Measurements from ENCODE around the gene FKBP1A. TPM values are rescaled to one million over a fixed set of nuclear protein-coding genes. Genes with fewer than 3 reads are reported as not detected.

Gene FKBP1A
- total and polyA plus RNA-seq, 2 donors: 96.6 to 253 TPM

- H3K27ac ChIP-seq (ENCODE audit: low read depth): no peak overlapping the region
- 23% methylated on average over 15 of the region's 15 CpGs for WGBS
- H3K4me1 ChIP-seq (ENCODE audit: insufficient read depth): no peaks in the 10 kb centered on the region
- no peak for DNase-seq (ENCODE audit: extremely low spot score)
- no peaks in the 10 kb centered on the region for H3K36me3 ChIP-seq (ENCODE audit: insufficient read depth)
- peak overlapping the region; percentile 77 for H3K4me3 ChIP-seq (ENCODE audit: low read depth, low read length)
Measured at GRCh38 chr20:1324598-1325172, 68.2 kb downstream of the FKBP1A start.

GRCh38 chr20:1323830-1324597, 68.8 kb downstream of the FKBP1A start:
- WGBS: 80% methylated on average over 12 of the region's 12 CpGs
- H3K4me1 ChIP-seq (ENCODE audit: insufficient read depth): no peaks in the 10 kb centered on the region
- H3K36me3 ChIP-seq (ENCODE audit: insufficient read depth): no peaks in the 10 kb centered on the region
- no peak overlapping the region for H3K27ac ChIP-seq (ENCODE audit: low read depth)
- no peak for DNase-seq (ENCODE audit: extremely low spot score)
- no peak overlapping the region for H3K4me3 ChIP-seq (ENCODE audit: low read depth, low read length)

GRCh38 chr20:1323256-1323655, 69.6 kb downstream of the FKBP1A start:
- no peak overlapping the region for H3K4me3 ChIP-seq (ENCODE audit: low read depth, low read length)
- no peaks in the 10 kb centered on the region for H3K36me3 ChIP-seq (ENCODE audit: insufficient read depth)
- no peaks in the 10 kb centered on the region for H3K4me1 ChIP-seq (ENCODE audit: insufficient read depth)
- H3K27ac ChIP-seq (ENCODE audit: low read depth): no peak overlapping the region
- DNase-seq (ENCODE audit: extremely low spot score): no peak
- WGBS: 76% methylated on average over 6 of the region's 6 CpGs

GRCh38 chr20:1322511-1323245, 70.2 kb downstream of the FKBP1A start:
- 56% methylated on average over 11 of the region's 11 CpGs for WGBS
- Histone ChIP-seq H3K4me3 (ENCODE audit: low read depth, low read length) (no peak overlapping the region), H3K36me3 (ENCODE audit: insufficient read depth) (no peaks in the 10 kb centered on the region), H3K27ac (ENCODE audit: low read depth) (no peak overlapping the region), H3K4me1 (ENCODE audit: insufficient read depth) (no peaks in the 10 kb centered on the region)
- DNase-seq (ENCODE audit: extremely low spot score): no peak

- WGBS: 38% methylated on average over 4 of the region's 4 CpGs
- H3K27ac ChIP-seq (ENCODE audit: low read depth): no peak overlapping the region
Measured at GRCh38 chr20:1321654-1321939, 71.3 kb downstream of the FKBP1A start.

GRCh38 chr20:1320902-1321653, 71.8 kb downstream of the FKBP1A start:
- Histone ChIP-seq H3K27ac (ENCODE audit: low read depth) (no peak overlapping the region), H3K4me1 (ENCODE audit: insufficient read depth) (no peaks in the 10 kb centered on the region), H3K36me3 (ENCODE audit: insufficient read depth) (no peaks in the 10 kb centered on the region), H3K4me3 (ENCODE audit: low read depth, low read length) (no peak overlapping the region)
- WGBS: 72% methylated on average over 17 of the region's 17 CpGs
- no peak for DNase-seq (ENCODE audit: extremely low spot score)

More at GRCh38 chr20:1321654-1321939, 71.3 kb downstream of the FKBP1A start:
- DNase-seq (ENCODE audit: extremely low spot score): no peak
- Histone ChIP-seq H3K4me1 (ENCODE audit: insufficient read depth) (no peaks in the 10 kb centered on the region), H3K36me3 (ENCODE audit: insufficient read depth) (no peaks in the 10 kb centered on the region), H3K4me3 (ENCODE audit: low read depth, low read length) (no peak overlapping the region)

GRCh38 chr20:1320016-1320415, 72.8 kb downstream of the FKBP1A start:
- Histone ChIP-seq H3K27ac (ENCODE audit: low read depth) (no peak overlapping the region), H3K36me3 (ENCODE audit: insufficient read depth) (no peaks in the 10 kb centered on the region), H3K4me3 (ENCODE audit: low read depth, low read length) (no peak overlapping the region), H3K4me1 (ENCODE audit: insufficient read depth) (no peaks in the 10 kb centered on the region)
- no peak for DNase-seq (ENCODE audit: extremely low spot score)
- 89% methylated on average over 6 of the region's 6 CpGs for WGBS

- WGBS: 88% methylated on average over 4 of the region's 4 CpGs
- no peak overlapping the region for H3K4me3 ChIP-seq (ENCODE audit: low read depth, low read length)
- no peak overlapping the region for H3K27ac ChIP-seq (ENCODE audit: low read depth)
- H3K36me3 ChIP-seq (ENCODE audit: insufficient read depth): no peaks in the 10 kb centered on the region
- no peaks in the 10 kb centered on the region for H3K4me1 ChIP-seq (ENCODE audit: insufficient read depth)
- DNase-seq (ENCODE audit: extremely low spot score): no peak
Measured at GRCh38 chr20:1319462-1319861, 73.4 kb downstream of the FKBP1A start.

- H3K36me3 ChIP-seq (ENCODE audit: insufficient read depth): no peaks in the 10 kb centered on the region
- no peak overlapping the region for H3K4me3 ChIP-seq (ENCODE audit: low read depth, low read length)
- no peak overlapping the region for H3K27ac ChIP-seq (ENCODE audit: low read depth)
- H3K4me1 ChIP-seq (ENCODE audit: insufficient read depth): no peaks in the 10 kb centered on the region
- no peak for DNase-seq (ENCODE audit: extremely low spot score)
- 76% methylated on average over 4 of the region's 4 CpGs for WGBS
Measured at GRCh38 chr20:1319051-1319450, 73.8 kb downstream of the FKBP1A start.

Other genes with a start within 250 kb of the FKBP1A start
- gene TMEM74B, start 208.1 kb downstream of the FKBP1A start, total RNA-seq: 0.53 TPM
- 0.42 TPM for gene TMEM74B, start 208.1 kb downstream of the FKBP1A start, polyA plus RNA-seq
- gene C20orf202, start 189.6 kb downstream of the FKBP1A start, total RNA-seq: 0.21 TPM
- gene C20orf202, start 189.6 kb downstream of the FKBP1A start, polyA plus RNA-seq: 0.09 TPM
- gene RAD21L1, start 167.0 kb downstream of the FKBP1A start, total RNA-seq: not detected
- not detected for gene RAD21L1, start 167.0 kb downstream of the FKBP1A start, polyA plus RNA-seq
- gene SNPH, start 126.8 kb downstream of the FKBP1A start, total RNA-seq: 3.5 TPM
- gene SNPH, start 126.8 kb downstream of the FKBP1A start, polyA plus RNA-seq: 7.3 TPM
- 1.9 TPM for gene SDCBP2, start 63.9 kb downstream of the FKBP1A start, total RNA-seq
- 12.7 TPM for gene SDCBP2, start 63.9 kb downstream of the FKBP1A start, polyA plus RNA-seq
- gene NSFL1C, start 73.8 kb upstream of the FKBP1A start, total RNA-seq: 23.6 TPM
- gene NSFL1C, start 73.8 kb upstream of the FKBP1A start, polyA plus RNA-seq: 57.3 TPM
- 1.2 TPM for gene SIRPB2, start 98.4 kb upstream of the FKBP1A start, total RNA-seq
- gene SIRPB2, start 98.4 kb upstream of the FKBP1A start, polyA plus RNA-seq: 3.3 TPM
- not detected for gene SIRPD, start 164.7 kb upstream of the FKBP1A start, total RNA-seq
- gene SIRPD, start 164.7 kb upstream of the FKBP1A start, polyA plus RNA-seq: 0.53 TPM
- 0.26 TPM for gene SIRPB1, start 227.0 kb upstream of the FKBP1A start, total RNA-seq
- gene SIRPB1, start 227.0 kb upstream of the FKBP1A start, polyA plus RNA-seq: 0.38 TPM